Measurements from ENCODE around the gene SERGEF.

Gene SERGEF

DNA sequence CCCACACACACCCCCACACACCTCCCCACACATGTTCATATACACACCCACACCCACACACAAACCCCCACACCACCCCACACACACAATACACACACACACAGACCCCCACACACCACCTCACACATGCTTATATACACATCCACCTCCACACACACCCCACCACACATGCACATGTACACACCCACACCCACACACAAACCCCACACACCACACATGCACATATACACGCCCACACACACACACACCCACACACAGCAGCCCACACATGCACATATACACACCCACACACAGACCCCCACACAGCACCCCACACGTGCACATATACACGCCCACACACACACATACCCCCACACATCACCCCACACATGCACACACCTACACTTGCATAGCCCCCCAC is 249.1 kb downstream of the SERGEF start:
- Histone ChIP-seq H3K27me3 (replicated peaks; ENCODE audit: control insufficient read depth, insufficient read depth, low read length) (no peaks in the 10 kb centered on the region), H3K36me3 (ENCODE audit: control insufficient read depth, insufficient read depth, low read length) (no peaks in the 10 kb centered on the region), H3K4me3 (replicated peaks; ENCODE audit: low read depth, low read length) (no peak overlapping the region)
- no peak for DNase-seq (ENCODE audit: extremely low read depth, insufficient read length)
- TF ChIP-seq, protein P1, sequence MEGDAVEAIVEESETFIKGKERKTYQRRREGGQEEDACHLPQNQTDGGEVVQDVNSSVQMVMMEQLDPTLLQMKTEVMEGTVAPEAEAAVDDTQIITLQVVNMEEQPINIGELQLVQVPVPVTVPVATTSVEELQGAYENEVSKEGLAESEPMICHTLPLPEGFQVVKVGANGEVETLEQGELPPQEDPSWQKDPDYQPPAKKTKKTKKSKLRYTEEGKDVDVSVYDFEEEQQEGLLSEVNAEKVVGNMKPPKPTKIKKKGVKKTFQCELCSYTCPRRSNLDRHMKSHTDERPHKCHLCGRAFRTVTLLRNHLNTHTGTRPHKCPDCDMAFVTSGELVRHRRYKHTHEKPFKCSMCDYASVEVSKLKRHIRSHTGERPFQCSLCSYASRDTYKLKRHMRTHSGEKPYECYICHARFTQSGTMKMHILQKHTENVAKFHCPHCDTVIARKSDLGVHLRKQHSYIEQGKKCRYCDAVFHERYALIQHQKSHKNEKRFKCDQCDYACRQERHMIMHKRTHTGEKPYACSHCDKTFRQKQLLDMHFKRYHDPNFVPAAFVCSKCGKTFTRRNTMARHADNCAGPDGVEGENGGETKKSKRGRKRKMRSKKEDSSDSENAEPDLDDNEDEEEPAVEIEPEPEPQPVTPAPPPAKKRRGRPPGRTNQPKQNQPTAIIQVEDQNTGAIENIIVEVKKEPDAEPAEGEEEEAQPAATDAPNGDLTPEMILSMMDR (IDR thresholded peaks at IDR 0.05; ENCODE audit: insufficient read depth, low read length, poor library complexity, severe bottlenecking) = no peak

DNA sequence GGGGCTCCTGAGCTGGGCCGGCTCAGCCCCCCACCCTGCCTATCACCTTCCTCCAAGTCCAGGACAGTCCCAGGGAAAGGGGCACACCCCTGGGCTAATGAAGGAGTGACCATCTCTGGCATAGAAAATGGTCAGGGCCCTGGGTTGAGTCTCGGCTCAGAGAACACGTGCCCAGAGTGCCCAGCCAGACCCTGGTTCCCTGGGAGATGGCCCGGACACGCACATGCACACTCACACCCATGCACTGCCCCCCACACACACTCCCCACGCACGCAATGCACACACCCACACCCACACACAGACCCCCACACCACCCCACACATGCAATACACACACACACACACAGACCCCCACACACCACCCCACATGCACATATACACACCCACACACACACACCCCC is 249.6 kb downstream of the SERGEF start:
- Histone ChIP-seq H3K27me3 (replicated peaks; ENCODE audit: control insufficient read depth, insufficient read depth, low read length) (no peaks in the 10 kb centered on the region), H3K36me3 (ENCODE audit: control insufficient read depth, insufficient read depth, low read length) (no peaks in the 10 kb centered on the region), H3K4me3 (replicated peaks; ENCODE audit: low read depth, low read length) (no peak overlapping the region)
- TF ChIP-seq, protein P1 (IDR thresholded peaks at IDR 0.05; ENCODE audit: insufficient read depth, low read length, poor library complexity, severe bottlenecking) = no peak
- no peak for DNase-seq (ENCODE audit: extremely low read depth, insufficient read length)

DNA sequence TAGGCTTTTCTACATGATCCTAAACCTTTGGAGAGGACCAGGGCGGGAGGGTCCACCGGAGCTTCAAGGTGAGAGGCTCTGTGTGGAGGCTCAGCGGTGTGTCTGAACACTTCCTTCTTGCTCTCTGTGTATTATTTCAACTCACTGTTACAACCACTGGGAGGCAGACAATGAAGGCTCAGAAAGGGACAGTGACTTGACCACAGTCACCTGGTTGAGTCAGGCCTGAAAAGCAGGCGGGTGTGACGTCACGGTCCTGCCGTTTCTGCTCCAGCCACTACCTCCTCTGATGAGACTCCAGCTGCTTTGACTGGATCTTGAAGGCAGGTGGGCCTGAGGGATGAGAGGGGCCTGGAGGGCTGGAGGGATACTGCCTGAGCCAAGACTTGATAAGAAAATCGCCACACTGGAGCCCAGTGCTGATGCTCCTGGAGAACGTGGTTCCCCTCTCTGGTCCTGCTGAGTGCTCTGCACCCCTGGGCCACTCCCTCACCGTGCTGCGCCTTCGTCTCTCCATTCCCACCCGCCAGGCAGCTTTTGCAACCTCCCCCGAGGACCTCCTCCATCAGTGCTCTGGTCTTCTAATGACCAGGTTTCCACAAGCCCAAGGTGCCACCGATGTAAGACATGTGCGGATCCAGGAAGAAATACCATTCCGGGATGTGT is 250.4 kb downstream of the SERGEF start:
- Histone ChIP-seq H3K4me3 (replicated peaks; ENCODE audit: low read depth, low read length) (no peak overlapping the region), H3K36me3 (ENCODE audit: control insufficient read depth, insufficient read depth, low read length) (no peaks in the 10 kb centered on the region), H3K27me3 (replicated peaks; ENCODE audit: control insufficient read depth, insufficient read depth, low read length) (no peaks in the 10 kb centered on the region)
- TF ChIP-seq, protein P1 (IDR thresholded peaks at IDR 0.05; ENCODE audit: insufficient read depth, low read length, poor library complexity, severe bottlenecking) = no peak
- DNase-seq (ENCODE audit: extremely low read depth, insufficient read length) = no peak

DNA sequence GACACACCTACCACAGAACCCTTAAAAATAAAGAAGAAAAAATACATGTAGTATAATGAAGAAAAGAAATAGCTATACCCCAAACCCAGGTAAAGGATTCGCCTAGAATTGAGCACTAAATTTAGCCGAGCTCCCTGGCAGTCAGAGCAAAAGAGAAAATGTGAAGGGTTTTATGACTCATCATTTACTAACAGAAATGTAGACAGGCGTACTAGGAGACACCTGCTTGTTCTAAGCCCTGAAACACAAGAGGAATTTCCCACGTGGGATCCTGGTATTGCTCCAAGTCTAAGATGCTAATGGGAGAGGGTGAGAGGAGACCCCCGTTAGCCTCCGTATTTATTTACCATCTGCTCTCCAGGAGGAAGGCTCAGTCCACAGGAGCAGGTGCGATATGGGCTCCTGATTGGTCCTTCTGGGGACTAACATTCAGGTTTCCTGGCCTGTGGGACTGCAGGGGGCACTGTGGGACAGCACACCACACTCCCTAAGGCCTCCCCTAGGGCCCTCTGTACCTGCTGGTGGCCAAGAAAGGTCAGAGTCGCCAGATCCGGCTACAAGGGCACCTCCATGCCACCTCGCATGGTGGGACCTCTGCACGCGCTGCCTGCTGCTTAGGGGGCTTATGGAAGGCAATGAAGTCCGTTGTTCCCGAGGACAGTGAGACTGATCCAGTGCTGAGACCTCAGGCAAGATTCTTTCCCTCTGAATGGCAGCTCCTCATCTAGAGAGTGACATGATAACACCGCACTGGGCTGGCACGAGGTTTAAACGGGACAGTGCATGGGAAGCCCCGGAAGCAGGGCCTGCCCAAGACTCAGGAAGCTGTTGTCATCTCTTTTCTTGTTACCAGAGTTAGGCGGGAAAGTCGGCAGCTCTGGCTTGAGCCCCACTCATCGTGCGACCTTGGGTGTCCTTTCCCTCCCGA is 252.5 kb downstream of the SERGEF start:
- no peak overlapping the region for H3K4me3 ChIP-seq (replicated peaks; ENCODE audit: low read depth, low read length)
- TF ChIP-seq, protein P1 (IDR thresholded peaks at IDR 0.05; ENCODE audit: insufficient read depth, low read length, poor library complexity, severe bottlenecking) = peak; percentile 80
- H3K27me3 ChIP-seq (replicated peaks; ENCODE audit: control insufficient read depth, insufficient read depth, low read length) = no peaks in the 10 kb centered on the region
- DNase-seq (ENCODE audit: extremely low read depth, insufficient read length) = no peak
- H3K36me3 ChIP-seq (ENCODE audit: control insufficient read depth, insufficient read depth, low read length) = no peaks in the 10 kb centered on the region

DNA sequence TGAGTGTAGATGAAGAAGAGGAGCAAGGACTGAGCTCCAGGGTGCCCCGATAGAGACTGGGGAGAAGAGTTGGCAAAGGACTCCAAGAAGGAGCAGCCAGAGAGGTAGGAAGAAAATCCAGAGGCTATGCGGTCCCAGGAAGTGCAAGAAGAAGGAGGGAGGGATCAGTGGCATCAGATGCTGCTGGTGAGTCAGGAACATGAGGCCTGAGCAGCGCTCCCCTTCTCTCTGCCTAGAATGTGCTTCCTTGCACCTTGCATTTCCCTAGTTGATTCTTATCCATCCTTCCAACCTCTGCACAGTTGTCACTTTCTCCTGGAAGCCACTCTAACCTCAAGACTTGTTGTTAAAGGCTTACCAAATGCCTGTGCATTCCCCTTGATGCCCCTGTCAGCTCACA is 257.0 kb downstream of the SERGEF start:
- TF ChIP-seq, protein P1 (IDR thresholded peaks at IDR 0.05; ENCODE audit: insufficient read depth, low read length, poor library complexity, severe bottlenecking) = no peak
- H3K36me3 ChIP-seq (ENCODE audit: control insufficient read depth, insufficient read depth, low read length) = no peaks in the 10 kb centered on the region
- H3K27me3 ChIP-seq (replicated peaks; ENCODE audit: control insufficient read depth, insufficient read depth, low read length) = peaks cover 1% of the 10 kb centered on the region
- H3K4me3 ChIP-seq (replicated peaks; ENCODE audit: low read depth, low read length) = no peak overlapping the region
- DNase-seq (ENCODE audit: extremely low read depth, insufficient read length) = no peak
